ENCODE measurements around the gene NRN1.

GRCh38 chr6:6006006-6006427 lies 708 bp downstream of the NRN1 start:
- TF ChIP-seq CTCF (IDR thresholded peaks at IDR 0.05) (no peak), POLR2A (IDR thresholded peaks at IDR 0.05) (no peak)

All from esophagus squamous epithelium (tissue), 4 donors.